Peyer's patch (tissue), 4 donors: Measurements from ENCODE around the gene WIPF2. TPM values are rescaled to one million over a fixed set of nuclear protein-coding genes. Genes with fewer than 3 reads are reported as not detected.

Experiments
- DNase-seq, 3 donors: peaks; one replicate each; pipeline ENCODE4 v3.0.0-alpha.2; 2017 to 2019
- H3K27ac ChIP-seq, 4 donors: fragments of 200-600 bp; sonication (generic); one replicate each; pipeline ENCODE4 v1.5.1; 2016 to 2019
- H3K27me3 ChIP-seq, 2 donors: fragments of 200-600 bp; sonication (generic); one replicate each; pipeline ENCODE4 v1.5.1; 2019
- H3K36me3 ChIP-seq, 3 donors: fragments of 200-600 bp; sonication (generic); one replicate each; pipeline ENCODE4 v1.5.1; 2016 to 2019
- H3K4me1 ChIP-seq, 4 donors: fragments of 200-600 bp; sonication (generic); one replicate each; pipeline ENCODE4 v1.5.1; 2016 to 2019
- H3K4me3 ChIP-seq, 4 donors: fragments of 200-600 bp; sonication (generic); 1 replicate in 3 of 4; 2 replicates in 1 of 4; pipeline ENCODE4 v1.5.1; 2016 to 2019; ENCODE audit warnings: mild to moderate bottlenecking in 1 of 4
- H3K9me3 ChIP-seq, 4 donors: fragments of 200-600 bp; sonication (generic); one replicate each; pipeline ENCODE4 v1.5.1; 2016 to 2019; ENCODE audit warnings: mild to moderate bottlenecking in 1 of 4
- POLR2A ChIP-seq, 2 donors: fragments of 450-650 bp; IDR thresholded peaks; one replicate each; pipeline ENCODE4 v1.5.1; 2017; ENCODE audit warnings: antibody characterized with exemption in 2 of 2, mild to moderate bottlenecking in 2 of 2, moderate library complexity in 2 of 2
- total RNA-seq, 4 donors: library from RNA; depleted of rRNA; stranded (reverse); fragments of >200 nt; gene quantifications; one replicate each; pipeline ENCODE4 v1.1.0, GENCODE V29; 2016
- TF ChIP-seq, protein P1 (sequence below), 6 experiments: fragments of 450-650 bp in 4 of 6; fragments of 200-600 bp in 2 of 6; sonication (generic) in 1 of 6; IDR thresholded peaks; one replicate each; pipeline ENCODE4 v1.5.1; 2017 to 2019; ENCODE audit warnings: antibody characterized with exemption in 6 of 6, mild to moderate bottlenecking in 3 of 6, moderate library complexity in 1 of 6

WIPF2 gene
- total RNA-seq, 4 donors from 2014 or later, result 20.6 to 34.3 (median 26.8) TPM

- Histone ChIP-seq H3K9me3 (no peaks in the 10 kb centered on the region), H3K27ac (no peak overlapping the region), H3K4me3 (no peak overlapping the region), H3K36me3 (peaks cover 0 to 9% (median 0%) of the 10 kb centered on the region in 3 donors), H3K27me3 (no peaks in the 10 kb centered on the region), H3K4me1 (peaks cover 0 to 11% (median 0%) of the 10 kb centered on the region in 4 donors)
- TF ChIP-seq, protein P1, sequence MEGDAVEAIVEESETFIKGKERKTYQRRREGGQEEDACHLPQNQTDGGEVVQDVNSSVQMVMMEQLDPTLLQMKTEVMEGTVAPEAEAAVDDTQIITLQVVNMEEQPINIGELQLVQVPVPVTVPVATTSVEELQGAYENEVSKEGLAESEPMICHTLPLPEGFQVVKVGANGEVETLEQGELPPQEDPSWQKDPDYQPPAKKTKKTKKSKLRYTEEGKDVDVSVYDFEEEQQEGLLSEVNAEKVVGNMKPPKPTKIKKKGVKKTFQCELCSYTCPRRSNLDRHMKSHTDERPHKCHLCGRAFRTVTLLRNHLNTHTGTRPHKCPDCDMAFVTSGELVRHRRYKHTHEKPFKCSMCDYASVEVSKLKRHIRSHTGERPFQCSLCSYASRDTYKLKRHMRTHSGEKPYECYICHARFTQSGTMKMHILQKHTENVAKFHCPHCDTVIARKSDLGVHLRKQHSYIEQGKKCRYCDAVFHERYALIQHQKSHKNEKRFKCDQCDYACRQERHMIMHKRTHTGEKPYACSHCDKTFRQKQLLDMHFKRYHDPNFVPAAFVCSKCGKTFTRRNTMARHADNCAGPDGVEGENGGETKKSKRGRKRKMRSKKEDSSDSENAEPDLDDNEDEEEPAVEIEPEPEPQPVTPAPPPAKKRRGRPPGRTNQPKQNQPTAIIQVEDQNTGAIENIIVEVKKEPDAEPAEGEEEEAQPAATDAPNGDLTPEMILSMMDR (IDR thresholded peaks at IDR 0.05), result no peak
- no peak for TF ChIP-seq POLR2A (IDR thresholded peaks at IDR 0.05)
- no peak for DNase-seq
These were observed 29.4 kb downstream of the WIPF2 start for GRCh38 chr17:40248507-40248906.

GRCh38 chr17:40251576-40251975 is 32.5 kb downstream of the WIPF2 start:
- Histone ChIP-seq H3K4me3 (no peak overlapping the region), H3K27me3 (no peaks in the 10 kb centered on the region), H3K27ac (peak overlapping the region in 3 of 4 donors; percentile 37 to 71 (median 68)), H3K9me3 (no peaks in the 10 kb centered on the region), H3K4me1 (peaks cover 0 to 11% (median 0%) of the 10 kb centered on the region in 4 donors), H3K36me3 (peaks cover 0 to 6% (median 0%) of the 10 kb centered on the region in 3 donors)
- TF ChIP-seq POLR2A (IDR thresholded peaks at IDR 0.05), result no peak
- TF ChIP-seq, protein P1 (IDR thresholded peaks at IDR 0.05), result no peak
- DNase-seq, result peak in 1 of 3 donors; percentile 75

DNA sequence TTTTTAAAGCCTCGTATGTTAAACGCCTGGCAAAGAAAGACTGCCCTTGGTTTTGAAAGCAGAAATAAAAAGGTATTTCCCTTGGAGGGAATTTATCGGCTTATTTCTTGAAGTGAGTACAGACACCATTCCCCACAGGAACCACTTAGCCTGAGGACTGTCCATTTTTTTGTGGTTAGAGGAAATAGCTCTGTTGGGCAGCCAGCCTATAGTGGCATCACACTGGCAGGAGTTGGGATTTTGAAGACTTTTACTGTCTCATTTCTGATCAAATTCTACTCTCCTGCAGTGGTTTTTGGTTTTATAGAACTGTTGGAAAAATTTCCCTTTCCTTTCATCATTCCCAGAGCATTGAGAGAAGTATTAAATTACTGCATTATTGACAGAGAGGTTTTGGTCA is 34.5 kb downstream of the WIPF2 start:
- Histone ChIP-seq H3K9me3 (no peaks in the 10 kb centered on the region), H3K27ac (no peak overlapping the region), H3K27me3 (no peaks in the 10 kb centered on the region), H3K4me1 (peaks cover 0 to 11% (median 0%) of the 10 kb centered on the region in 4 donors), H3K4me3 (no peak overlapping the region), H3K36me3 (peaks cover 0 to 26% (median 0%) of the 10 kb centered on the region in 3 donors)
- TF ChIP-seq, protein P1 (IDR thresholded peaks at IDR 0.05), result no peak
- no peak for TF ChIP-seq POLR2A (IDR thresholded peaks at IDR 0.05)
- DNase-seq, result peak in 1 of 3 donors; percentile 6

DNA sequence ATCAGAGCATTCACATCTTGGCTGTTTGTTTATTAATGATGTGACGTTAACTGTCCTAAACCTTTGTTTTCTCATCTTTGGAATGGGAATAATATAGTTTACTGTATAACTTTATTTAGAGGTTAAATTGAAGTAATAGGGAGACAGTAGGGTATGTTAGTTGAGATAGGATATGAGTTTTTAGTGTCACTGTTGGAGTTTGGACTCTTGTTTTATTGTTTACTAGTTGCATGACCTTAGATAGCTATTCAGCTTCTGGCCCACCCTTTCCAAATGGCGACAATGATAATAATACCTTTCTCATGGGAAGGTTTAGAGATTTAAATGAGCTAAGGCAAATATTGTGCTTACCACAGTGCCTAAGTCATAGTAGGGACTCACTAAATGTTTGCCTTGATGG is 40.4 kb downstream of the WIPF2 start:
- no peak for TF ChIP-seq POLR2A (IDR thresholded peaks at IDR 0.05)
- TF ChIP-seq, protein P1 (IDR thresholded peaks at IDR 0.05), result no peak
- Histone ChIP-seq H3K9me3 (no peaks in the 10 kb centered on the region), H3K27ac (no peak overlapping the region), H3K27me3 (no peaks in the 10 kb centered on the region), H3K36me3 (peaks cover 0 to 74% (median 0%) of the 10 kb centered on the region in 3 donors), H3K4me3 (no peak overlapping the region), H3K4me1 (peaks cover 0 to 7% (median 0%) of the 10 kb centered on the region in 4 donors)
- no peak for DNase-seq

GRCh38 chr17:40260528-40260927 is 41.4 kb downstream of the WIPF2 start:
- H3K4me1 ChIP-seq, result peaks cover 0 to 7% (median 0%) of the 10 kb centered on the region in 4 donors
- no peaks in the 10 kb centered on the region for H3K27me3 ChIP-seq
- TF ChIP-seq, protein P1 (IDR thresholded peaks at IDR 0.05), result no peak
- TF ChIP-seq POLR2A (IDR thresholded peaks at IDR 0.05), result no peak
- no peak overlapping the region for H3K27ac ChIP-seq
- H3K9me3 ChIP-seq, result no peaks in the 10 kb centered on the region
- DNase-seq, result peak in 1 of 3 donors; percentile 26
- H3K36me3 ChIP-seq, result peaks cover 0 to 85% (median 0%) of the 10 kb centered on the region in 3 donors
- no peak overlapping the region for H3K4me3 ChIP-seq
